ENCODE data around the gene MACO1. TPM values are rescaled to one million over a fixed set of nuclear protein-coding genes. Genes with fewer than 3 reads are reported as not detected.

The MACO1 gene
- total and polyA plus RNA-seq, 2 of the 13 experiments (the other 11 are each of a cell fraction or from before 2014, with no cell fraction given) = 9.7 to 17.0 TPM

- in situ Hi-C loops (cut with HindIII; ENCODE audit: extremely low pct_ligation_motif_present, low pct_unique_long_range_greater_than_20kb) (loop anchor here (25.0 kb wide), 1 partner anchor 91 kb away; the partner anchor contains the start of gene RHCE), intact Hi-C loops (cut with micrococcal nuclease; ENCODE audit: unreplicated experiment) (no loop called here)
- no peaks in the 10 kb centered on the region; a peak in 1 of 5 replicates for H3K27me3 ChIP-seq (ENCODE audit: control insufficient read depth in 1 of 2, insufficient read depth in 2 of 2, low read length in 2 of 2)
- H3K9me3 ChIP-seq (ENCODE audit: low read length) = no peaks in the 10 kb centered on the region
- ChIA-PET CTCF (ENCODE audit: low intra/inter-chr PET ratio, low total read pairs) (interaction anchor here (1.4 kb wide), 1 partner anchor 18 kb away, joined by 4 read pairs; no protein-coding TSS in a partner anchor), POLR2A (no interaction called here)
- ATAC-seq = no peak
- no peak overlapping the region for H3K9ac ChIP-seq (ENCODE audit: insufficient read depth, low read depth, low read length)
- no peak overlapping the region for H3K27ac ChIP-seq (ENCODE audit: extremely low read length, insufficient read depth, low read length)
- no peak for DNase-seq (ENCODE audit: low spot score)
- H4K20me1 ChIP-seq (ENCODE audit: insufficient read depth, low read length) = no peaks in the 10 kb centered on the region
- no peak overlapping the region for H3K4me3 ChIP-seq (replicated peaks in 1 of 3; ENCODE audit: insufficient read depth in 1 of 3, low read depth in 2 of 3, low read length in 3 of 3)
- no TSS peak for BruUV-seq (replicated peaks)
- no peak overlapping the region for H3K4me2 ChIP-seq (ENCODE audit: low read depth, low read length)
- no peak for FAIRE-seq
- H2AFZ ChIP-seq (ENCODE audit: low read length) = no peak overlapping the region
- TF ChIP-seq ZNF496 (CRISPR knock-in tag; IDR thresholded peaks at IDR 0.05; ENCODE audit: insufficient replicate concordance) (no peak), YY1 (IDR thresholded peaks at IDR 0.05; ENCODE audit: insufficient read depth, insufficient replicate concordance, low read depth, low read length) (no peak), MED8 (CRISPR knock-in tag; IDR thresholded peaks at IDR 0.05; ENCODE audit: insufficient replicate concordance) (no peak), ZBTB1 (CRISPR knock-in tag; IDR thresholded peaks at IDR 0.05; ENCODE audit: borderline replicate concordance) (no peak), CC2D1A (CRISPR knock-in tag; IDR thresholded peaks at IDR 0.05) (no peak), ZBTB44 (CRISPR knock-in tag; IDR thresholded peaks at IDR 0.05) (no peak), ZNF329 (CRISPR knock-in tag; IDR thresholded peaks at IDR 0.05; ENCODE audit: low read depth) (no peak), DNMT3B (CRISPR knock-in tag; conservative IDR thresholded peaks at IDR 0.05) (no peak), POGZ (CRISPR knock-in tag; IDR thresholded peaks at IDR 0.05) (no peak), ZNF816 (CRISPR knock-in tag; IDR thresholded peaks at IDR 0.05; ENCODE audit: borderline replicate concordance) (no peak), NRL (CRISPR knock-in tag; IDR thresholded peaks at IDR 0.05; ENCODE audit: borderline replicate concordance) (no peak), SP5 (CRISPR knock-in tag; IDR thresholded peaks at IDR 0.05; ENCODE audit: borderline replicate concordance, low read depth) (no peak), ZNF605 (CRISPR knock-in tag; IDR thresholded peaks at IDR 0.05) (no peak), NPAS2 (CRISPR knock-in tag; IDR thresholded peaks at IDR 0.05; ENCODE audit: borderline replicate concordance) (no peak)
- 84% methylated on average over 4 of the region's 4 CpGs for WGBS (ENCODE audit: low lambda C conversion rate)
- peaks cover 25% of the 10 kb centered on the region for H3K4me1 ChIP-seq (ENCODE audit: insufficient read depth, low read length)
- H3K36me3 ChIP-seq (replicated peaks in 1 of 2; ENCODE audit: control insufficient read depth in 1 of 2, insufficient read depth in 2 of 2, low read length in 2 of 2) = peaks cover 4 to 6% of the 10 kb centered on the region in 2 experiments; a peak in 3 of 5 replicates
- no peaks in the 10 kb centered on the region for H3K79me2 ChIP-seq (ENCODE audit: insufficient read depth, low read length)
These were observed 72.3 kb downstream of the MACO1 start for GRCh38 chr1:25502957-25503356.

All from HepG2 (cell line).